RWPE1 (cell line): ENCODE results near the gene KRTAP9-6.
"Not testable (repeated sequence)": the region's sequence is repeated elsewhere in the genome, so short reads cannot be mapped to it uniquely, and the experiment has no call there.

Experiments used
- CTCF ChIA-PET: fragments of 350-600 bp; sonication (Branson Sonifier 250); formaldehyde crosslinking; extraction: SDS; loops from one replicate; lab custom pipeline; 2021; lab: Yijun Ruan, JAX
- POLR2A ChIA-PET: fragments of 400-600 bp; formaldehyde crosslinking; extraction: SDS; loops from one replicate; lab custom pipeline; 2020; ENCODE audit warnings: antibody characterized with exemption; ENCODE audit not compliant: low non-redundant PET; lab: Yijun Ruan, JAX
- DNase-seq: peaks from one replicate; pipeline ENCODE4 v3.0.0; 2012; ENCODE audit warnings: low spot score
- H3K27ac ChIP-seq: fragments of 450-650 bp; 2 replicates; pipeline ENCODE4 v1.5.1; 2017
- CTCF ChIP-seq: fragments of 450-650 bp; conservative IDR thresholded peaks from 2 replicates; pipeline ENCODE4 v1.5.1; 2017; ENCODE audit warnings: low read depth, mild to moderate bottlenecking

Gene KRTAP9-6

GRCh38 chr17:41246995-41247787 lies 18.0 kb upstream of the KRTAP9-6 start:
- H3K27ac ChIP-seq, POLR2A ChIA-PET, DNase-seq: not testable (repeated sequence)
- CTCF ChIA-PET, result interaction anchor here (0.6 kb wide), 1 partner anchor 39 kb away, joined by 5 read pairs; no protein-coding TSS in a partner anchor

GRCh38 chr17:41249637-41250240 lies 15.4 kb upstream of the KRTAP9-6 start, which contains the start of gene KRTAP9-4:
KRTAP9-4 (plus strand) TSS chr17:41249687; CDS start chr17:41249721, 34 bp downstream.
- CTCF ChIA-PET, POLR2A ChIA-PET, H3K27ac ChIP-seq, DNase-seq: not testable (repeated sequence)

- DNase-seq, result no peak
- ChIA-PET POLR2A (no interaction called here), CTCF (no interaction called here)
- TF ChIP-seq CTCF, result no peak
- H3K27ac ChIP-seq, result no peak overlapping the region
These were observed 13.9 kb upstream of the KRTAP9-6 start for GRCh38 chr17:41251261-41251660.

- POLR2A ChIA-PET, result no interaction called here
- H3K27ac ChIP-seq, result no peak overlapping the region
- TF ChIP-seq CTCF, result no peak
- CTCF ChIA-PET, result no interaction called here
- DNase-seq, result no peak
These were observed 10.3 kb upstream of the KRTAP9-6 start for GRCh38 chr17:41254861-41255260.

- CTCF ChIA-PET, DNase-seq, POLR2A ChIA-PET, H3K27ac ChIP-seq: not testable (repeated sequence)
These were observed 9.5 kb upstream of the KRTAP9-6 start, which contains the start of gene KRTAP9-9 for GRCh38 chr17:41255381-41256290. KRTAP9-9 (plus strand) TSS chr17:41255384.

- ChIA-PET CTCF (no interaction called here), POLR2A (no interaction called here)
- no peak overlapping the region for H3K27ac ChIP-seq
- DNase-seq, result no peak
- TF ChIP-seq CTCF, result no peak
These were observed 8.9 kb upstream of the KRTAP9-6 start for GRCh38 chr17:41256291-41256685.

- no peak for TF ChIP-seq CTCF
- ChIA-PET POLR2A (no interaction called here), CTCF (no interaction called here)
- H3K27ac ChIP-seq, result no peak overlapping the region
- no peak for DNase-seq
These were observed 6.8 kb upstream of the KRTAP9-6 start for GRCh38 chr17:41258406-41258805.
